Activated CD4-positive, alpha-beta T cell treated with anti-CD3 and anti-CD28 coated beads, Interleukin-2, amount 10 ng/mL, durations not matched to agents 24 days and 14 days (primary cell): ENCODE measurements around the gene ZBTB5. TPM values are rescaled to one million over a fixed set of nuclear protein-coding genes. Genes with fewer than 3 reads are reported as not detected.
A peak's percentile ranks its signal among the peaks of the same experiment; 100 is the strongest.
"Not testable (repeated sequence)": the region's sequence is repeated elsewhere in the genome, so short reads cannot be mapped to it uniquely, and the experiment has no call there.

ENCODE experiments used
- DNase-seq: peaks from one replicate; pipeline ENCODE4 v3.0.0; 2022
- H3K27ac Mint-ChIP-seq: one replicate; pipeline ENCODE4 v1.8.0; 2022; ENCODE audit warnings: mild to moderate bottlenecking, mixed read lengths
- H3K27me3 Mint-ChIP-seq: one replicate; pipeline ENCODE4 v1.8.0; 2022; ENCODE audit warnings: mixed read lengths
- H3K36me3 Mint-ChIP-seq: one replicate; pipeline ENCODE4 v1.8.0; 2022; ENCODE audit warnings: low read depth, mild to moderate bottlenecking, mixed read lengths
- H3K4me1 Mint-ChIP-seq: one replicate; pipeline ENCODE4 v1.8.0; 2021; ENCODE audit warnings: mixed read lengths
- H3K4me3 Mint-ChIP-seq: one replicate; pipeline ENCODE4 v1.8.0; 2022; ENCODE audit warnings: mild to moderate bottlenecking, moderate library complexity, mixed read lengths
- H3K9me3 Mint-ChIP-seq: one replicate; pipeline ENCODE4 v1.8.0; 2021; ENCODE audit warnings: mixed read lengths
- intact Hi-C: fragments of 100-400 bp; cut with micrococcal nuclease; formaldehyde crosslinking; loops from one replicate; pipeline ENCODE4 v1.15.1; 2023
- total RNA-seq: library from RNA; stranded (reverse); gene quantifications from 2 replicates; pipeline ENCODE4 v1.2.3, GENCODE V29; 2022

Gene ZBTB5
- total RNA-seq, 1 donor from 2014 or later: 9.5 TPM

DNA sequence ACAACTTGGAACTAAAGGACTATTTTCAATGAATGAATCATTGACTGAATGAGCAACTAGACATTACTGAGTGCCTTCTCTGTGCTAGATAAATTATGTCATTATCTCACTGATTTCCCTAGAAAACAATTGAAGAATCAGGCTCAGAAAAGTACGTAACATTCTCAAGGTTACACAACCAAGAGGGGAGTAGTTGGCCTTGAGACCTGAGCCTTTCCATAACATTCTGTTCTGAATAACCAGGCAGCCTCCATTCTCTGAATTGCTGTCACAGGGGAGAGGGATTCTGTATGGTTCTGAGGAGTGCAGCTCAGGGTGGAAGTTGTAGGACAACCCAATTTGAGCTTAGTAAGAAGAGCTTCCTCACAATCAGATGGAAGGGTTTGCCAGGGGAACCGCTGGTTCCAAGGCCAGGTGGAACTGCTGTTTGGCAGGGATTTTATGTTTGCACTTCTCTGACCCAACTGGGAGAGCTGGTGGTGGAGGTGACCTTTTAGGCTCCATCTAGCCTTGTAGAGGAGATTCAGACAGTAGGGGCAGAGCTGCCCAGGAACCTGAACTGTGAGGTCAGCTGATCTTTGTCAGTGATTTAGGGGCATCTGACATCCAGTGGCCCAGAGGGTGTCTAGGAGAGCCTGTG, 36.8 kb upstream of the ZBTB5 start:
- Mint-ChIP-seq H3K27ac (no peak overlapping the region), H3K4me1 (peaks cover 13% of the 10 kb centered on the region), H3K9me3 (no peaks in the 10 kb centered on the region), H3K27me3 (no peaks in the 10 kb centered on the region), H3K36me3 (peaks cover 68% of the 10 kb centered on the region), H3K4me3 (no peak overlapping the region)
- intact Hi-C loops: no loop called here
- DNase-seq: no peak

DNA sequence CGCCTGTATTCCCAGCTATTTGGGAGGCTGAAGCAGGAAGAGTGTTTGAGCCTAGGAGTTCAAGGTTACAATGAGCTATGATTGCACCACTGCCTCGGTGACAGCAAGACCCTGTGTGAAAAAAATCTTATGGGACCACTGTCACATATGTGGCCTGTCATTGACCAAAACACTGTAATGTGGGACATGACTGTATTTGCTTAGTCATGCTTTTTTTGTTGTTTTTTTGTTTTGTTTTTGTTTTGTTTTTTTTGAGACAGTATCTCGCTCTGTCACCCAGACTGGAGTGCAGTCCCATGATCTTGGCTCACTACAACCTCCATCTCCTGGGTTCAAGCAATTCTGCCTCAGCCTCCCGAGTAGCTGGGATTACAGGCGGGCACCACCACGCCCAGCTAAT, 34.0 kb upstream of the ZBTB5 start:
- no peak overlapping the region for H3K4me3 Mint-ChIP-seq
- intact Hi-C loops: no loop called here
- H3K4me1 Mint-ChIP-seq: peaks cover 14% of the 10 kb centered on the region
- H3K27ac Mint-ChIP-seq: no peak overlapping the region
- no peak for DNase-seq
- no peaks in the 10 kb centered on the region for H3K9me3 Mint-ChIP-seq
- peaks cover 72% of the 10 kb centered on the region for H3K36me3 Mint-ChIP-seq
- no peaks in the 10 kb centered on the region for H3K27me3 Mint-ChIP-seq

DNA sequence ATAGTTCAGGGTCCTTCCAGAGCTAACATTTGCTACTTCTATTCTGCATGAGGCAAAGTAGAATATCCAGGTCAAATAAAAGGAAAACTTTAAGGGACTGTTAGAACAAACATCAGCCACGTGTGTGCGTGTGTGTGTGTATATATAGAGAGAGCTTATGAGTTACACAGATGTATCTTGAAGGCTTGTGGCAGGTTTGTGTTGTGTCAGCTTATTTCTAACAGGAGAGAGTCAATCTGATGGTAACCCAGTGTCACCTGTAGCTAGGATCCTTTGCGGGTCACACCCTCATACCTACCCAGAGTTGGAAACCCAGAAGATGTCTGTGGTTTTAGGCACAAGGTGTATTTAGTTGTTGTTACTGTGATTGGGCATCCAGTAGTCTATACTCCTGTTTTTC, 33.2 kb upstream of the ZBTB5 start:
- peaks cover 8% of the 10 kb centered on the region for H3K4me1 Mint-ChIP-seq
- no peak overlapping the region for H3K27ac Mint-ChIP-seq
- H3K27me3 Mint-ChIP-seq: no peaks in the 10 kb centered on the region
- intact Hi-C loops: no loop called here
- peaks cover 72% of the 10 kb centered on the region for H3K36me3 Mint-ChIP-seq
- H3K9me3 Mint-ChIP-seq: no peaks in the 10 kb centered on the region
- no peak for DNase-seq
- H3K4me3 Mint-ChIP-seq: no peak overlapping the region

DNA sequence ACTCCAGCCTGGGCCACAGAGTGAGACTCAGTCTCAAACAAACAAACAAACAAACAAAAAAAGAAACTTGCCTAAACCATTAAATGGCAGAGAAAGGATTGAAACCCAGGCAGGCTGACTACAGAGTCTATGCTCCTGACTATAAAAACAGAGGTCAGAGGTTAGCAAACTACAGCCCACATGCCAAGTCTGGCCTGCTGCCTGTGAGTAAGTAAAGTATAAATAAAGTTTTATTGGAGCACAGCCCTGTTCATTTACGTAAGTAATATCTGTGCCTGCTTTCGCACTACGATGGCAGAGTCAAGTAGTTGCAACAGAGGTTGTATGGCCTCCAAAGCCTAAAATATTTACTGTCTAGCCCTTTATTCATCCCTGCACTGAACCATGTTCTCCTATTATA, 32.1 kb upstream of the ZBTB5 start:
- DNase-seq: no peak
- intact Hi-C loops: no loop called here
- Mint-ChIP-seq H3K27ac (no peak overlapping the region), H3K27me3 (no peaks in the 10 kb centered on the region), H3K36me3 (peaks cover 71% of the 10 kb centered on the region), H3K9me3 (no peaks in the 10 kb centered on the region), H3K4me1 (peaks cover 5% of the 10 kb centered on the region), H3K4me3 (no peak overlapping the region)

DNA sequence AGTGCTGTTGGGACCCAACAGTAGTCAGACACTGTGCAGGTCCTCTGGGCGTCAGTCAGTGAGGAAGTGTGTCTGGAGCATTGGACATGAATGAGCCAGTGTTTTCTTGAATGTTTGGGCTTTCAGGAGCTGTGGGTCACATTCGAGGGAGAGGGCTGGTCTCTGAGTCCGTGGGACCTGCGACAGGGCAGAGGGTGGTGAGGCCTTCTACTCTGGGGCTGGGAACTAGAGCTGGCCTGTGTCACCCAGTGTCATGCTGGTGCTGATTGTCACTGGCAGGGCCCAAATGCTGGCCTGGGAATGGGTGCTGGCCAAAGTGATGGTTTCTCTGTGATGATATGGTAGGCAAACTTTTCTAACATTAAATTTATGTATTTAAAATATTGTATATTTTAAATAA, 30.8 kb upstream of the ZBTB5 start:
- peaks cover 8% of the 10 kb centered on the region for H3K4me1 Mint-ChIP-seq
- no peaks in the 10 kb centered on the region for H3K27me3 Mint-ChIP-seq
- peaks cover 68% of the 10 kb centered on the region for H3K36me3 Mint-ChIP-seq
- no peak overlapping the region for H3K27ac Mint-ChIP-seq
- DNase-seq: no peak
- H3K4me3 Mint-ChIP-seq: no peak overlapping the region
- H3K9me3 Mint-ChIP-seq: no peaks in the 10 kb centered on the region
- intact Hi-C loops: no loop called here

DNA sequence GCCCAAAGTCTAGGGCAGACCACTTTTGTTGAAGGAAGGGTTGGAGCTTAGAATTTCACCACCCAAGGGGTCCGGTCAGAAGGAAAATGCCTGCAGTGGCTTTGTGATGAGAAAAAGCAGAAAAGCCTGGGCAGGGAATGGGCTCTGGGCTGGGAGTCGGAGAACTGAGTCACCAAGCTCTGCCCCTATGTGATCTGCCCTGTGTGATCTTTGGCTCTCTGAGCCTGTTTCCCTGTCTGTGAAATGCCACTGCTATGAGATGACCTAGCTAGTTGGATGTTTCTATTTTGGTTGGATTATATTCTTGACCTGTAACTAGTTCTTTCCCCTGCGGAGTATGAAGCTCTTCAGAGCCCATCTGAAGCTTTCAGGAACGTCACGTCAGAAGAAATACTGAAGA, 30.3 kb upstream of the ZBTB5 start:
- H3K9me3 Mint-ChIP-seq: no peaks in the 10 kb centered on the region
- H3K27ac Mint-ChIP-seq: no peak overlapping the region
- H3K4me3 Mint-ChIP-seq: no peak overlapping the region
- no peak for DNase-seq
- no peaks in the 10 kb centered on the region for H3K27me3 Mint-ChIP-seq
- H3K4me1 Mint-ChIP-seq: peaks cover 12% of the 10 kb centered on the region
- peaks cover 68% of the 10 kb centered on the region for H3K36me3 Mint-ChIP-seq
- intact Hi-C loops: no loop called here

DNA sequence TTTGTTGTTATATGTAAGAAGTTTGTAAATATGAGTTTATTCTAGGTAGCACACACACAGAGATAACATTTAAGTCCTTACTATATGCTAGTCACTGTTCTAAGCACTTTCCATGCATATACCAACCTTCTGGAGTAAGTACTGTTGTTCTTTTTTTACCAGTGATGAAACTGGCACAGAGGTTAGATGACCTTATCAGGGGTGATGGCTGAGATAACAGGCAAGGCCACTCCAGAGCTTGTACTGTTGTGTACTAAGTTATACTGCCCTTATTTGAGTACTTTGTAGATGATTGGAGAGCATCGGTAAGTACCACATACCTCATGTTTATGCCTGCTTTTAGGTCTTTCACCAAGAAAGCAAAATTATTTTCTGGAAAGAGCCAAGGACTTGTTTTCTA, 26.7 kb upstream of the ZBTB5 start:
- DNase-seq: no peak
- intact Hi-C loops: no loop called here
- peaks cover 70% of the 10 kb centered on the region for H3K36me3 Mint-ChIP-seq
- no peak overlapping the region for H3K4me3 Mint-ChIP-seq
- peaks cover 31% of the 10 kb centered on the region for H3K4me1 Mint-ChIP-seq
- no peaks in the 10 kb centered on the region for H3K9me3 Mint-ChIP-seq
- no peaks in the 10 kb centered on the region for H3K27me3 Mint-ChIP-seq
- H3K27ac Mint-ChIP-seq: no peak overlapping the region

DNA sequence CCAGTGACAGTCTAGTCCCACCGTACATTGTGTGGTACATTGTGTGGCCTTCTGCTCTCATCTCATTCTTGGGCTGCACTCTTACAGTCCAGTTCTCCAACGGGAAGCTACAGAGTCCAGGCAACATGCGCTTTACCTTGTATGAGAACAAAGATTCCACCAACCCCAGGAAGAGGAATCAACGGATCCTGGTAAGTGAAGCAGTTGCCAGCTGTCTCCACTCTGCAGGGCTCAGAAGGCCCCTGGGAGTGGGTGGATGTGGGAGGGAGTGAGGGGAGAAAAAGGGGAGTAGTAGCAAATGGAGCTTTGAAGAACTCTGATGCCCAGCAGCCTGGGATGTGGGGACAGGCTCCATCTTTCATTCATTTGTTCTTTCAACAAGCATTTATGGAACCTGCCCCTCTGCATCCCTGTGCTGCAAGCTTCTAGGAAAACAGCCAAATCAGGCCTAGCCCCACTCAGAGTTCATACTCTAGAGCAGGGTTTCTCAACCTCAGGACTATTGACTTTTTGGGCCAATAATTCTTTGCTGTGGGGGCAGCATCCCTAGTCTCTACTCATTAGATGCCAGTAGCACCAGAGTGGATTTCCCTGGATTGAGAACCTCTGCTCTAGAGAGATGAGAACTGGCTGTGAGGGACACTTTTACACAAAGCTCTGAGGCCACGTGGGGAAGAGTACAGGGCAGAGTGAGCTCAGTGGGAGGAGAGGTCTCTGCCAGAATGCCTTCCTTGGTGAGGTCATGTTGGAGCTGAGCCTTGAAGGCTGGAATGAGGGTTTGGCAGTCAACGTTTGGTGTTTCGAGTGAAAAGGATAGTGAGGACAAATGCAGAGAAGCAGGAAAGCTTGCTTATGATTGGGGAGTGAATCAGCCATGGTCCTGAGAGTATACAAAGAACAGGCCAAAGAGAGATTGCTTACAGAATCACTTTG, 21.6 kb upstream of the ZBTB5 start:
- peak; percentile 64 for DNase-seq
- H3K36me3 Mint-ChIP-seq: peaks cover 42% of the 10 kb centered on the region
- peak overlapping the region; percentile 91 for H3K4me3 Mint-ChIP-seq
- H3K27me3 Mint-ChIP-seq: peaks cover 2% of the 10 kb centered on the region
- H3K4me1 Mint-ChIP-seq: peaks cover 37% of the 10 kb centered on the region
- peak overlapping the region; percentile 94 for H3K27ac Mint-ChIP-seq
- H3K9me3 Mint-ChIP-seq: no peaks in the 10 kb centered on the region
- intact Hi-C loops: loop anchor here (5.0 to 10.0 kb wide), 2 partner anchors 90 to 298 kb away; partner anchors contain the start of genes EXOSC3 and FBXO10

DNA sequence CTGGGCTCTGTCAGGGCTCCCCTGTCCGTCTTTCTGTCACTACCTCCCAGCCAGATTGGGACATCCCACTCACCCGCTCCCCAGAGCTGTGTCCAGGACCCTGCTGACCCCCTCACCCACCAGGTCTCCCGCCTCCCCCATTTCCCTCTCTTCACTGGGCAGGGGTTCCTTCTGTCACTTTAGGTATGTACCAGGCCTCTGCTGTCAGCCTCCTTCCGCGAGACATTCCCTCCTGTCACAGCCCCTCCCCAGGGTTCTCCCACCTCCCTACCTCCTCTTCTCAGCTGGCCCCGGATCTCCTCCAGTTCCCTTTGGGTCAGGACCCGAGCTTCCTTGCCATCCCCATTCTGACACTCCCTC, 21.0 kb upstream of the ZBTB5 start:
- H3K27ac Mint-ChIP-seq: peak overlapping the region; percentile 94
- H3K4me1 Mint-ChIP-seq: peaks cover 37% of the 10 kb centered on the region

DNA sequence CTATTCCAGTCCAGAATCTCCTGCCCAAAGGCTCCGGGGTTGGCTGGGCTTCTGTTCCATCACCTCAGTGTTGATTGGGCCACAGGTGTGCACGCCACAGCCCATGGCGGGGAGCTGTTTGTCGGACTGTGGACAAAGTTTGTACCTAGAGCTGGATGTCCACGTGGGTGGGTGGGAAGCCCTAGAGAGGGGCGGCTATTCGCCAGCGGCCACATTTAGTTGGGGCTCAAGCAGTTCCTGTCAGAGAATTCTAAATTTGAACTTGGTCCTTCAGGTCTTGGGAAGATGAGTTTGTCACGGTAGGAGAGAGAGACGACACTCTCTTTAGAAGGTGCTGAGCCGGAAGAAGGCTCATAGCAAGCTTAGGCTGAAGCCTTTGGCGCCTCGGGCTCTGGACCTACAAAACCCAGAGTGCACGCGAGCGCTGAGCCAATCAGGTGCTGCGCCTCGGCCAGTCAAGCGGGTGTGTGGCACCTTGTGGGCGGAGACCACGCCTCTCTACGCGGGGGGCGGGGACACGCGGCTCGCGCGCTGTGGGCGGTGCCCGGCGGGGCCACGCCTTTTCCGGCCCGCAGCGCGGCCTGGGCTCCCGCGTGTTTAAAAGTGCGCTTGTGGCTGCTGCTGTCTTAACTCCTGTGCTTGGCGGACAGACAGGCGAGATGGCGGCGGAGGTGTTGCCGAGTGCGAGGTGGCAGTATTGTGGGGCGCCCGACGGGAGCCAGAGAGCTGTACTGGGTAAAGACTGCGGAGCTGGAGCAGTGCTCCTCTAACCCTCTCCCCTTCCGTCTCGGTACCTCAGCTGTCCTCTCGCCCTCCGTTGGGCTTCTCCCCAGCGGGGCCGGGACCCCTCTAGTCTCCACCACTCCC, 20.4 kb upstream of the ZBTB5 start, which contains the start of gene POLR1E:
POLR1E (plus strand) TSS at position 560 of the 867 bp plus-strand sequence; CDS start at position 660, 100 bp downstream.
- H3K27ac Mint-ChIP-seq: peak within 1 kb of the TSS; percentile 94

More for the DNA sequence above, 21.0 kb upstream of the ZBTB5 start:
- intact Hi-C loops: loop anchor here (5.0 to 10.0 kb wide), 2 partner anchors 91 to 299 kb away; partner anchors contain the start of genes EXOSC3 and FBXO10
- no peaks in the 10 kb centered on the region for H3K9me3 Mint-ChIP-seq
- peaks cover 37% of the 10 kb centered on the region for H3K36me3 Mint-ChIP-seq
- peaks cover 7% of the 10 kb centered on the region for H3K27me3 Mint-ChIP-seq
- DNase-seq: peak; percentile 68
- H3K4me3 Mint-ChIP-seq: peak overlapping the region; percentile 91

DNA sequence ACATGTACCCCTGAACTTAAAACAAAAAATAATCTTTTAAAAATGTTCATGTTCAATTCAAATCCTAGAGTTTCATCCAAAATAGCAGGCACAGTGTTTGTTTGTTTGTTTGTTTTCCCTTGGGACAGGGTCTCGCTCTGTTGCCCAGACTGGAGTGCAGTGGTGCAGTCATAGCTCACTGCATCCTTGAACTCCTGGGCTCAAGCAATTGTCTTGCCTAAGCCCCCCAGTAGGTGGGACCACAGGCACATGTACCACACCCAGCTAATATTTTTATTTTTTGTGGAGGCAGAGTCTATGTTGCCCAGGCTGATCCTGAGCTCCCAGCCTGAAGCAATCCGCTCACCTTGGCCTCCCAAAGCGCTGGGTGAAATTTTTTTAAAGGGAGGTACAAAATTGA, 15.5 kb upstream of the ZBTB5 start:
- H3K27ac Mint-ChIP-seq: no peak overlapping the region
- no peaks in the 10 kb centered on the region for H3K9me3 Mint-ChIP-seq
- H3K4me3 Mint-ChIP-seq: no peak overlapping the region
- DNase-seq: no peak
- no peaks in the 10 kb centered on the region for H3K36me3 Mint-ChIP-seq
- intact Hi-C loops: loop anchor here (10.0 kb wide), 1 partner anchor 304 kb away; the partner anchor contains the start of gene EXOSC3
- peaks cover 40% of the 10 kb centered on the region for H3K27me3 Mint-ChIP-seq
- peaks cover 11% of the 10 kb centered on the region for H3K4me1 Mint-ChIP-seq

More for the DNA sequence above, 20.4 kb upstream of the ZBTB5 start, which contains the start of gene POLR1E:
- Mint-ChIP-seq H3K4me3 (peak within 1 kb of the TSS; percentile 91), H3K4me1 (peaks cover 33% of the 10 kb centered on the region), H3K36me3 (peaks cover 32% of the 10 kb centered on the region), H3K9me3 (no peaks in the 10 kb centered on the region), H3K27me3 (peaks cover 9% of the 10 kb centered on the region)
- DNase-seq: peak; percentile 99
- intact Hi-C loops: loop anchor here (1.0 to 10.0 kb wide), 6 partner anchors 20 to 419 kb away; partner anchors contain the start of genes EXOSC3, FBXO10, GRHPR and SLC25A51

DNA sequence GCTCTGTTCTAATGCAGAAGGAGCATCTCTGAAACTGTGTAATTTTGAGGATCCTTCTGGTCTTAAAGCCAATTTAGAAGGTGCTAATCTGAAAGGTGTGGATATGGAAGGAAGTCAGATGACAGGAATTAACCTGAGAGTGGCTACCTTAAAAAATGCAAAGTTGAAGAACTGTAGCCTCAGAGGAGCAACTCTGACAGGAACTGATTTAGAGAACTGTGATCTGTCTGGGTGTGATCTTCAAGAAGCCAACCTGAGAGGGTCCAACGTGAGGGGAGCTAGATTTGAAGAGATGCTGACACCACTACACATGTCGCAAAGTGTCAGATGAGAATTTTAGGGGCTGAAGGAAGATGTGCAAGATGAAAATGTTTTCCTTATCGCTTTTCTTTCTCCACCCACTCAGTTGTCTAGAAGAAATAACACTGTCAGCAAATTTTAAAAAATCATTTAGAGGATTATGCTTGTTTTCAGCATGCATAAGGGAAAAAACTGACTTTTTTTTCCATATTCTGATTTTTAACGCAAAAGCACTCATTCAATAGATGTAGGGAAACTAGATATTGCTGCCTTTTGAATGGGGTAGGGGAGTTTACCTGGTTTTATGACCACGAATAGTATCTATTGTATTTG, 12.9 kb upstream of the ZBTB5 start:
- intact Hi-C loops, H3K4me1 Mint-ChIP-seq, DNase-seq, H3K27ac Mint-ChIP-seq, H3K36me3 Mint-ChIP-seq, H3K4me3 Mint-ChIP-seq, H3K9me3 Mint-ChIP-seq: not testable (repeated sequence)
- peaks cover 40% of the 10 kb centered on the region for H3K27me3 Mint-ChIP-seq

DNA sequence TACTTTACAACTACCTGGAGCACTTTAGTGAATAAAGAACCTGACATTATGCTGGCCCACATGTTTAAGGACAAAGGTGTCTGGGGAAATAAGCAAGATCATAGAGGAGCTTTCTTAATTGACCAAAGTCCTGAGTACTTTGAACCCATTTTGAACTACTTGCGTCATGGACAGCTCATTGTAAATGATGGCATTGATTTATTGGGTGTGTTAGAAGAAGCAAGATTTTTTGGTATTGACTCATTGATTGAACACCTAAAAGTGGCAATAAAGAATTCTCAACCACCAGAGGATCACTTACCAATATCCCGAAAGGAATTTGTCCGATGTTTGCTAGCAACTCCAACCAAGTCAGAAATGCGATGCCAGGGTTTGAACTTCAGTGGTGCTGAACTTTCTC, 12.2 kb upstream of the ZBTB5 start:
- DNase-seq, H3K4me1 Mint-ChIP-seq, H3K36me3 Mint-ChIP-seq, H3K4me3 Mint-ChIP-seq, H3K9me3 Mint-ChIP-seq, H3K27ac Mint-ChIP-seq, intact Hi-C loops: not testable (repeated sequence)
- H3K27me3 Mint-ChIP-seq: peaks cover 40% of the 10 kb centered on the region
